ENCODE results near the gene PLVAP. TPM values are rescaled to one million over a fixed set of nuclear protein-coding genes. Genes with fewer than 3 reads are reported as not detected.

Gene PLVAP
- total RNA-seq, 1 donor from 2014 or later, result 0.84 TPM

DNA sequence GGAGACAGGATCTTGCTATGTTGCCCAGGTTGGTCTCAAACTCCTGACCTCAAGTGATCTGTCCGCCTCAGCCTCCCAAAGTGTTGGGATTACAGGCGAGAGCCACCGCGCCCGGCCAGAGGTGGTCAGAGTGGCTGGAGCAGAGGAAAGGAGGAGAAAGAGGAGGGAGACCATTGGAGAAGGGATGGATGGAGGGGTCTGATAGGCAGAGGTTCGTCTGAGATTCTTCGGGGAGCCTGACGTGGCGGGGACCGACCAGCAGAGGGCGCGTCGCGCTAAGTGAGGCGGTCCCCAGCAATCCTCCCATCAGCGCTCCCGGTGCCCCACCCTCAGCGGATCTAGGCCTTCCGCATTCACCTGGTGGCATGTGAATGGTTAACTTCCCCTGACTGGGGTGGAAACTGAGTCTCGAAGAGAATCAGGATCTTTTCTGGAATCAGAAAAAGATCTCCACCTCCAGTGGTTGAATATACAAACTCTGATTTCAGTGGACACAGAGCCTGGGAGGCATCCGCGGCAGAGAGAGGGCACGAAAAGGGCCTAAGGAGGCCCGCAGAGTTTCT lies 31.0 kb downstream of the PLVAP start:
- no peaks in the 10 kb centered on the region for H3K9me3 Mint-ChIP-seq
- peaks cover 6% of the 10 kb centered on the region for H3K4me1 Mint-ChIP-seq
- TF ChIP-seq, protein P1, sequence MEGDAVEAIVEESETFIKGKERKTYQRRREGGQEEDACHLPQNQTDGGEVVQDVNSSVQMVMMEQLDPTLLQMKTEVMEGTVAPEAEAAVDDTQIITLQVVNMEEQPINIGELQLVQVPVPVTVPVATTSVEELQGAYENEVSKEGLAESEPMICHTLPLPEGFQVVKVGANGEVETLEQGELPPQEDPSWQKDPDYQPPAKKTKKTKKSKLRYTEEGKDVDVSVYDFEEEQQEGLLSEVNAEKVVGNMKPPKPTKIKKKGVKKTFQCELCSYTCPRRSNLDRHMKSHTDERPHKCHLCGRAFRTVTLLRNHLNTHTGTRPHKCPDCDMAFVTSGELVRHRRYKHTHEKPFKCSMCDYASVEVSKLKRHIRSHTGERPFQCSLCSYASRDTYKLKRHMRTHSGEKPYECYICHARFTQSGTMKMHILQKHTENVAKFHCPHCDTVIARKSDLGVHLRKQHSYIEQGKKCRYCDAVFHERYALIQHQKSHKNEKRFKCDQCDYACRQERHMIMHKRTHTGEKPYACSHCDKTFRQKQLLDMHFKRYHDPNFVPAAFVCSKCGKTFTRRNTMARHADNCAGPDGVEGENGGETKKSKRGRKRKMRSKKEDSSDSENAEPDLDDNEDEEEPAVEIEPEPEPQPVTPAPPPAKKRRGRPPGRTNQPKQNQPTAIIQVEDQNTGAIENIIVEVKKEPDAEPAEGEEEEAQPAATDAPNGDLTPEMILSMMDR (IDR thresholded peaks at IDR 0.05), result peak; percentile 84
- CTCF ChIA-PET, result interaction anchor here (1.3 to 1.9 kb wide), 2 partner anchors 40 to 43 kb away, joined by 4 to 12 read pairs; no protein-coding TSS in a partner anchor
- intact Hi-C loops (cut with micrococcal nuclease), result loop anchor here (1.0 to 2.0 kb wide), 5 partner anchors 40 to 120 kb away; partner anchors contain the start of gene MVB12A
- H3K27ac Mint-ChIP-seq, result no peak overlapping the region
- peak; percentile 98 for ATAC-seq (ENCODE audit: low read depth)
- H3K4me3 Mint-ChIP-seq, result no peak overlapping the region
- peaks cover 15% of the 10 kb centered on the region for H3K27me3 Mint-ChIP-seq
- POLR2A ChIA-PET, result no interaction called here
- H3K36me3 Mint-ChIP-seq (ENCODE audit: low read depth), result peaks cover 5% of the 10 kb centered on the region
- peak; percentile 79 for DNase-seq

GRCh38 chr19:17341845-17342244 lies 35.3 kb downstream of the PLVAP start:
- Mint-ChIP-seq H3K27me3 (peaks cover 2% of the 10 kb centered on the region), H3K4me1 (peaks cover 21% of the 10 kb centered on the region), H3K27ac (no peak overlapping the region), H3K4me3 (no peak overlapping the region), H3K36me3 (ENCODE audit: low read depth) (peaks cover 20% of the 10 kb centered on the region), H3K9me3 (no peaks in the 10 kb centered on the region)
- TF ChIP-seq, protein P1 (IDR thresholded peaks at IDR 0.05), result no peak
- intact Hi-C loops (cut with micrococcal nuclease), result no loop called here
- DNase-seq (no peak), ATAC-seq (ENCODE audit: low read depth) (no peak)
- POLR2A ChIA-PET, result no interaction called here
- CTCF ChIA-PET, result interaction anchor here (1.3 kb wide), 1 partner anchor 47 kb away, joined by 4 read pairs; no protein-coding TSS in a partner anchor

GRCh38 chr19:17341386-17341785 lies 35.8 kb downstream of the PLVAP start:
- Mint-ChIP-seq H3K27ac (no peak overlapping the region), H3K9me3 (no peaks in the 10 kb centered on the region), H3K27me3 (peaks cover 1% of the 10 kb centered on the region), H3K36me3 (ENCODE audit: low read depth) (peaks cover 24% of the 10 kb centered on the region), H3K4me3 (no peak overlapping the region), H3K4me1 (peaks cover 24% of the 10 kb centered on the region)
- POLR2A ChIA-PET, result no interaction called here
- intact Hi-C loops (cut with micrococcal nuclease), result no loop called here
- DNase-seq, result no peak
- no peak for ATAC-seq (ENCODE audit: low read depth)
- TF ChIP-seq, protein P1 (IDR thresholded peaks at IDR 0.05), result no peak
- CTCF ChIA-PET, result no interaction called here

DNA sequence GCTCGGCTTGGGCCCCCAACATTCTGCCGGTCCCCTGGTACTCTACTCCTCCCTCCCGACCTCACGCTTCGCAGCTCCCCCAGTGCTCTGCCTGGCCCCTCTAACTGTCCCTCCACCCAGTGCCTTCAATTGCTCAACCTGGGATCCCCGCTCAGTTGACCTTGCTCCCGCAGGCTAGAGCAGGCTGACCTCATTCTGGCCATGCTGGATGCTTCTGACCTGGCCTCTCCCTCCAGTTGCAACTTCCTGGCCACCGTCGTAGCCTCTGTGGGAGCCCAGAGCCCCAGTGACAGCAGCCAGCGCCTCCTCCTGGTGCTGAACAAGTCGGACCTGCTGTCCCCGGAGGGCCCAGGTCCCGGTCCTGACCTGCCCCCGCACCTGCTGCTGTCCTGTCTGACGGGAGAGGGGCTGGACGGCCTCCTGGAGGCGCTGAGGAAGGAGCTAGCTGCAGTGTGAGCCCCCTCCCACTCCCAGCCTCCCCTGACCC lies 36.2 kb downstream of the PLVAP start:
- ATAC-seq (ENCODE audit: low read depth) (no peak), DNase-seq (no peak)
- intact Hi-C loops (cut with micrococcal nuclease), result no loop called here
- Mint-ChIP-seq H3K9me3 (no peaks in the 10 kb centered on the region), H3K27ac (no peak overlapping the region), H3K4me3 (no peak overlapping the region), H3K36me3 (ENCODE audit: low read depth) (peaks cover 24% of the 10 kb centered on the region), H3K4me1 (peaks cover 21% of the 10 kb centered on the region), H3K27me3 (no peaks in the 10 kb centered on the region)
- POLR2A ChIA-PET, result no interaction called here
- TF ChIP-seq, protein P1 (IDR thresholded peaks at IDR 0.05), result no peak
- CTCF ChIA-PET, result no interaction called here

GRCh38 chr19:17340302-17340870 lies 36.8 kb downstream of the PLVAP start:
- ChIA-PET POLR2A (no interaction called here), CTCF (no interaction called here)
- H3K27me3 Mint-ChIP-seq, result no peaks in the 10 kb centered on the region
- H3K27ac Mint-ChIP-seq, result no peak overlapping the region
- no peaks in the 10 kb centered on the region for H3K9me3 Mint-ChIP-seq
- H3K36me3 Mint-ChIP-seq (ENCODE audit: low read depth), result peaks cover 24% of the 10 kb centered on the region
- H3K4me1 Mint-ChIP-seq, result peaks cover 22% of the 10 kb centered on the region
- no peak for DNase-seq
- H3K4me3 Mint-ChIP-seq, result no peak overlapping the region
- no peak for ATAC-seq (ENCODE audit: low read depth)
- intact Hi-C loops (cut with micrococcal nuclease), result no loop called here
- TF ChIP-seq, protein P1 (IDR thresholded peaks at IDR 0.05), result no peak
